DOHH2 (cell line): Measurements from ENCODE around the gene GJB6.

Experiments
- H3F3A ChIP-seq: fragments of 200-600 bp; sonication (generic), shearing (Covaris generic); 2 replicates; pipeline ENCODE4 v1.6.0; 2016; ENCODE audit warnings: antibody characterized with exemption, mild to moderate bottlenecking; ENCODE audit not compliant: control insufficient read depth, insufficient read depth
- H3K27ac ChIP-seq: fragments of 200-600 bp; sonication (generic); 2 replicates; pipeline ENCODE4 v1.5.1; 2014; ENCODE audit warnings: low read depth, mild to moderate bottlenecking, low read length, moderate library complexity
- H3K27me3 ChIP-seq: fragments of 200-600 bp; sonication (generic); 2 replicates; pipeline ENCODE4 v1.6.1; 2014; ENCODE audit warnings: mild to moderate bottlenecking, low read length, mixed read lengths; ENCODE audit not compliant: control insufficient read depth
- H3K36me3 ChIP-seq: fragments of 200-600 bp; sonication (generic); 2 replicates; pipeline ENCODE4 v1.6.1; 2014; ENCODE audit warnings: mild to moderate bottlenecking, low read length, moderate library complexity, mixed read lengths; ENCODE audit not compliant: control insufficient read depth
- H3K4me1 ChIP-seq: fragments of 200-600 bp; sonication (generic); 2 replicates; pipeline ENCODE4 v1.6.1; 2014; ENCODE audit warnings: mild to moderate bottlenecking, low read length, mixed read lengths; ENCODE audit not compliant: control insufficient read depth
- H3K4me2 ChIP-seq: fragments of 200-600 bp; sonication (generic); 2 replicates; pipeline ENCODE4 v1.6.0; 2014; ENCODE audit warnings: mild to moderate bottlenecking, low read length, moderate library complexity
- H3K4me3 ChIP-seq: fragments of 200-600 bp; sonication (generic); 2 replicates; pipeline ENCODE4 v1.5.1; 2014; ENCODE audit warnings: mild to moderate bottlenecking, low read length, mixed read lengths
- H3K79me2 ChIP-seq: fragments of 200-600 bp; sonication (generic); 2 replicates; pipeline ENCODE4 v1.6.1; 2014; ENCODE audit warnings: mild to moderate bottlenecking, low read length, mixed read lengths; ENCODE audit not compliant: control insufficient read depth
- H3K9me2 ChIP-seq: fragments of 200-600 bp; sonication (generic); replicated peaks from 2 replicates; pipeline ENCODE4 v1.6.1; 2014; ENCODE audit warnings: mild to moderate bottlenecking, low read length, mixed read lengths; ENCODE audit not compliant: control insufficient read depth
- H3K9me3 ChIP-seq: fragments of 200-600 bp; sonication (generic); 2 replicates; pipeline ENCODE4 v1.6.1; 2014; ENCODE audit warnings: antibody characterized with exemption, low read length, mixed read lengths; ENCODE audit not compliant: control insufficient read depth, insufficient read depth
- H4K20me1 ChIP-seq: fragments of 200-600 bp; sonication (generic); 2 replicates; pipeline ENCODE4 v1.6.0; 2014; ENCODE audit warnings: low read depth, mild to moderate bottlenecking, antibody characterized with exemption, low read length, moderate library complexity; ENCODE audit not compliant: control insufficient read depth, insufficient read depth
- CTCF ChIP-seq: fragments of 200-600 bp; sonication (generic); IDR thresholded peaks from one replicate; pipeline ENCODE4 v1.5.1; 2014; ENCODE audit warnings: antibody characterized with exemption, mild to moderate bottlenecking, low read depth, low read length; ENCODE audit not compliant: poor library complexity, severe bottlenecking
- EZH2phosphoT487 ChIP-seq: fragments of 200-600 bp; sonication (generic); IDR thresholded peaks from 2 replicates; pipeline ENCODE4 v1.6.1; 2017; ENCODE audit warnings: borderline replicate concordance, mild to moderate bottlenecking, antibody characterized with exemption, low read length, moderate library complexity, mixed read lengths

The GJB6 gene

GRCh38 chr13:20258208-20258962 lies 26.3 kb upstream of the GJB6 start:
- H3K4me3 ChIP-seq, result no peak overlapping the region
- H4K20me1 ChIP-seq, result no peaks in the 10 kb centered on the region
- no peaks in the 10 kb centered on the region for H3K79me2 ChIP-seq
- no peaks in the 10 kb centered on the region for H3K9me3 ChIP-seq
- no peak overlapping the region for H3K4me2 ChIP-seq
- H3K27ac ChIP-seq, result no peak overlapping the region
- H3K27me3 ChIP-seq, result no peaks in the 10 kb centered on the region
- no peaks in the 10 kb centered on the region for H3K4me1 ChIP-seq
- no peaks in the 10 kb centered on the region for H3F3A ChIP-seq
- H3K9me2 ChIP-seq, result no peaks in the 10 kb centered on the region
- H3K36me3 ChIP-seq, result no peaks in the 10 kb centered on the region
- no peak for TF ChIP-seq CTCF
- TF ChIP-seq EZH2phosphoT487, result no peak

GRCh38 chr13:20254076-20254475 lies 22.0 kb upstream of the GJB6 start:
- H3K4me2 ChIP-seq, result no peak overlapping the region
- no peaks in the 10 kb centered on the region for H3K4me1 ChIP-seq
- no peak for TF ChIP-seq EZH2phosphoT487
- H3K27me3 ChIP-seq, result no peaks in the 10 kb centered on the region
- no peaks in the 10 kb centered on the region for H4K20me1 ChIP-seq
- no peaks in the 10 kb centered on the region for H3K9me2 ChIP-seq
- H3F3A ChIP-seq, result no peaks in the 10 kb centered on the region
- H3K79me2 ChIP-seq, result no peaks in the 10 kb centered on the region
- H3K4me3 ChIP-seq, result no peak overlapping the region
- no peaks in the 10 kb centered on the region for H3K9me3 ChIP-seq
- no peak overlapping the region for H3K27ac ChIP-seq
- no peaks in the 10 kb centered on the region for H3K36me3 ChIP-seq

GRCh38 chr13:20249913-20250312 lies 17.8 kb upstream of the GJB6 start:
- Histone ChIP-seq H3F3A (no peaks in the 10 kb centered on the region), H3K4me1 (no peaks in the 10 kb centered on the region)

More at GRCh38 chr13:20249913-20250312, 17.8 kb upstream of the GJB6 start:
- H3K79me2 ChIP-seq, result no peaks in the 10 kb centered on the region
- H3K9me2 ChIP-seq, result no peaks in the 10 kb centered on the region
- H3K27ac ChIP-seq, result no peak overlapping the region
- no peak for TF ChIP-seq CTCF
- TF ChIP-seq EZH2phosphoT487, result no peak
- H3K27me3 ChIP-seq, result no peaks in the 10 kb centered on the region
- H3K9me3 ChIP-seq, result no peaks in the 10 kb centered on the region
- H3K4me3 ChIP-seq, result no peak overlapping the region
- no peaks in the 10 kb centered on the region for H4K20me1 ChIP-seq
- no peak overlapping the region for H3K4me2 ChIP-seq
- no peaks in the 10 kb centered on the region for H3K36me3 ChIP-seq
